T-cell (primary cell): Measurements from ENCODE around the gene SCN4A. TPM values are rescaled to one million over a fixed set of nuclear protein-coding genes. Genes with fewer than 3 reads are reported as not detected.
A peak's percentile ranks its signal among the peaks of the same experiment; 100 is the strongest.
"Not testable (repeated sequence)": the region's sequence is repeated elsewhere in the genome, so short reads cannot be mapped to it uniquely, and the experiment has no call there.

Experiments used
- ATAC-seq, 4 experiments: fragments of 200-7000 bp in 3 of 4; fragments of 150-1000 bp in 1 of 4; cut with Tn5 transposase; replicated peaks in 1 of 4; 1 replicate in 3 of 4; 2 replicates in 1 of 4; pipeline ENCODE4 v1.10.0; 2021; ENCODE audit warnings: moderate library complexity in 3 of 4, mild to moderate bottlenecking in 2 of 4, moderate number of reproducible peaks in 1 of 4
- CTCF ChIA-PET, 2 donors: fragments of 300-600 bp; sonication (Branson Sonifier 250); formaldehyde crosslinking; loops; one replicate each; lab custom pipeline; 2022; ENCODE audit warnings: antibody characterized with exemption in 2 of 2; lab: Charles Lee
- POLR2A ChIA-PET, 2 donors: fragments of 300-600 bp; sonication (Branson Sonifier 250); formaldehyde crosslinking; loops; one replicate each; lab custom pipeline; 2022; ENCODE audit warnings: antibody characterized with exemption in 2 of 2; lab: Charles Lee
- DNase-seq, 35 experiments: peaks; one replicate each; pipeline versions ENCODE4 v3.0.0 to v3.0.0-alpha.2; 2013 to 2023
- H3K27ac ChIP-seq: one replicate; pipeline ENCODE4 v1.5.1; 2013; ENCODE audit warnings: low read length
- H3K27me3 ChIP-seq, 2 experiments: replicated peaks in 1 of 2; 1 replicate in 1 of 2; 2 replicates in 1 of 2; pipeline versions ENCODE4 v1.6.1 to v1.7.0; 2013; ENCODE audit warnings: low read length in 1 of 2, mixed read lengths in 1 of 2; ENCODE audit not compliant: control insufficient read depth in 2 of 2, insufficient read depth in 2 of 2; ENCODE audit errors: extremely low read depth in 1 of 2
- H3K36me3 ChIP-seq, 2 donors: 1 replicate in 1 of 2; 2 replicates in 1 of 2; pipeline versions ENCODE4 v1.6.1 to v1.7.0; 2013; ENCODE audit warnings: low read length in 1 of 2; ENCODE audit not compliant: control insufficient read depth in 2 of 2, insufficient read depth in 1 of 2; ENCODE audit errors: extremely low read depth in 1 of 2
- H3K4me1 ChIP-seq, 2 experiments: 1 replicate in 1 of 2; 2 replicates in 1 of 2; pipeline versions ENCODE4 v1.6.1 to v1.7.0; 2013; ENCODE audit warnings: low read length in 2 of 2, mixed read lengths in 1 of 2; ENCODE audit not compliant: insufficient read depth in 2 of 2, control insufficient read depth in 1 of 2; ENCODE audit errors: extremely low read depth in 1 of 2
- H3K4me3 ChIP-seq, 2 donors: 1 replicate in 1 of 2; 2 replicates in 1 of 2; pipeline versions ENCODE4 v1.5.1 to v1.7.0; 2013; ENCODE audit warnings: mild to moderate bottlenecking in 2 of 2, low read length in 1 of 2, moderate library complexity in 1 of 2; ENCODE audit not compliant: control insufficient read depth in 1 of 2; ENCODE audit errors: extremely low read depth in 1 of 2
- H3K9me3 ChIP-seq: 2 replicates; pipeline ENCODE4 v1.7.0; 2013
- H3K27ac Mint-ChIP-seq, 2 donors: one replicate each; pipeline ENCODE4 v1.8.0; 2020 to 2021; ENCODE audit warnings: mild to moderate bottlenecking in 2 of 2, mixed read lengths in 2 of 2
- H3K27me3 Mint-ChIP-seq, 2 donors: one replicate each; pipeline ENCODE4 v1.8.0; 2021 to 2022; ENCODE audit warnings: mixed read lengths in 2 of 2
- H3K36me3 Mint-ChIP-seq: one replicate; pipeline ENCODE4 v1.8.0; 2021; ENCODE audit warnings: mixed read lengths
- H3K4me1 Mint-ChIP-seq, 3 donors: one replicate each; pipeline ENCODE4 v1.8.0; 2020 to 2022; ENCODE audit warnings: mixed read lengths in 3 of 3, mild to moderate bottlenecking in 1 of 3
- H3K4me3 Mint-ChIP-seq, 3 donors: one replicate each; pipeline ENCODE4 v1.8.0; 2020 to 2022; ENCODE audit warnings: mild to moderate bottlenecking in 3 of 3, mixed read lengths in 3 of 3, moderate library complexity in 3 of 3
- H3K9me3 Mint-ChIP-seq, 3 donors: one replicate each; pipeline ENCODE4 v1.8.0; 2020 to 2022; ENCODE audit warnings: mixed read lengths in 3 of 3
- WGBS: methylation state at CpG from one replicate; pipeline ENCODE4 v1.1.5; 2013; ENCODE audit warnings: missing lambda C conversion rate; ENCODE audit not compliant: insufficient coverage; 5-methylcytosine and 5-hydroxymethylcytosine counted together
- total RNA-seq, 35 experiments: library from RNA in 6 of 35; stranded (reverse) in 6 of 35; fragments of 120-200 nt in 1 of 35; gene quantifications; one replicate each; pipeline versions ENCODE4 v1.2.1 to v1.2.4 and lab custom pipeline; 2013 to 2026

The SCN4A gene
- total RNA-seq, 5 donors from 2014 or later (not counting 1 experiment from before 2014, with no cell fraction given) = 0.13 to 0.18 (median 0.13) TPM; not detected in 2

GRCh38 chr17:63927464-63928171, 45.1 kb downstream of the SCN4A start:
- no peak for ATAC-seq
- Histone ChIP-seq H3K27ac (no peak overlapping the region), H3K9me3 (no peaks in the 10 kb centered on the region), H3K4me3 (no peak overlapping the region), H3K27me3 (no peaks in the 10 kb centered on the region), H3K4me1 (peaks cover 7 to 24% of the 10 kb centered on the region in 2 experiments), H3K36me3 (peaks cover 4 to 14% of the 10 kb centered on the region in 2 donors)
- no peak overlapping the region for H3K4me3 Mint-ChIP-seq
- ChIA-PET POLR2A (no interaction called here), CTCF (interaction anchor here in 1 of 2 donors (0.7 kb wide), 1 partner anchor 257 kb away, joined by 4 read pairs; no protein-coding TSS in a partner anchor)
- H3K4me1 Mint-ChIP-seq = peaks cover 20 to 23% (median 22%) of the 10 kb centered on the region in 3 donors
- no peak overlapping the region for H3K27ac Mint-ChIP-seq
- H3K27me3 Mint-ChIP-seq = no peaks in the 10 kb centered on the region
- H3K9me3 Mint-ChIP-seq = no peaks in the 10 kb centered on the region
- 77% methylated on average over 4 of the region's 8 CpGs for WGBS
- no peak for DNase-seq
- peaks cover 6% of the 10 kb centered on the region for H3K36me3 Mint-ChIP-seq

GRCh38 chr17:63926164-63926563, 46.6 kb downstream of the SCN4A start:
- Histone ChIP-seq H3K36me3 (peaks cover 4 to 14% of the 10 kb centered on the region in 2 donors), H3K9me3 (no peaks in the 10 kb centered on the region), H3K27me3 (no peaks in the 10 kb centered on the region), H3K27ac (no peak overlapping the region), H3K4me1 (peaks cover 3 to 10% of the 10 kb centered on the region in 2 experiments), H3K4me3 (no peak overlapping the region)
- no peaks in the 10 kb centered on the region for H3K27me3 Mint-ChIP-seq
- ChIA-PET CTCF (no interaction called here), POLR2A (no interaction called here)
- no peak overlapping the region for H3K4me3 Mint-ChIP-seq
- DNase-seq (no peak), ATAC-seq (no peak)
- no peaks in the 10 kb centered on the region for H3K9me3 Mint-ChIP-seq
- no CpG with 5 or more reads among the region's 2 CpGs for WGBS
- H3K4me1 Mint-ChIP-seq = peaks cover 8 to 12% (median 9%) of the 10 kb centered on the region in 3 donors
- peaks cover 6% of the 10 kb centered on the region for H3K36me3 Mint-ChIP-seq
- no peak overlapping the region for H3K27ac Mint-ChIP-seq

GRCh38 chr17:63925615-63926014, 47.1 kb downstream of the SCN4A start:
- ChIA-PET CTCF (interaction anchor here in 1 of 2 donors (0.7 kb wide), 1 partner anchor 93 kb away, joined by 3 read pairs; no protein-coding TSS in a partner anchor), POLR2A (no interaction called here)
- Histone ChIP-seq H3K36me3 (peaks cover 4 to 14% of the 10 kb centered on the region in 2 donors), H3K9me3 (no peaks in the 10 kb centered on the region), H3K4me1 (peaks cover 0 to 4% of the 10 kb centered on the region in 2 experiments), H3K4me3 (no peak overlapping the region), H3K27ac (no peak overlapping the region), H3K27me3 (no peaks in the 10 kb centered on the region)
- Mint-ChIP-seq H3K4me3 (no peak overlapping the region), H3K4me1 (peaks cover 3 to 9% (median 3%) of the 10 kb centered on the region in 3 donors), H3K27ac (peak overlapping the region; percentile 16 to 49), H3K27me3 (no peaks in the 10 kb centered on the region), H3K36me3 (peaks cover 6% of the 10 kb centered on the region), H3K9me3 (no peaks in the 10 kb centered on the region)
- ATAC-seq (no peak), DNase-seq (no peak)
- WGBS = 100% methylated on average over 1 of the region's 5 CpGs

GRCh38 chr17:63922402-63922801, 50.3 kb downstream of the SCN4A start:
- H3K27me3 ChIP-seq, H3K4me1 ChIP-seq, H3K9me3 ChIP-seq, H3K4me3 ChIP-seq, H3K9me3 Mint-ChIP-seq, H3K36me3 Mint-ChIP-seq, DNase-seq, H3K36me3 ChIP-seq, H3K27me3 Mint-ChIP-seq, POLR2A ChIA-PET, H3K4me3 Mint-ChIP-seq, H3K27ac ChIP-seq, ATAC-seq: not testable (repeated sequence)
- 82% methylated on average over 6 of the region's 9 CpGs for WGBS
- CTCF ChIA-PET = interaction anchor here (0.5 to 1.8 kb wide), 6 partner anchors 24 to 267 kb away, joined by 3 to 5 read pairs (median 4); no protein-coding TSS in a partner anchor
- Mint-ChIP-seq H3K27ac (peak overlapping the region in 1 of 2 donors; percentile 25), H3K4me1 (peaks cover 8 to 13% (median 9%) of the 10 kb centered on the region in 3 donors)

- CTCF ChIA-PET = interaction anchor here in 1 of 2 donors (1.3 to 2.6 kb wide), 6 partner anchors 65 to 213 kb away, joined by 7 to 23 read pairs (median 14); no protein-coding TSS in a partner anchor
- DNase-seq, H3K36me3 ChIP-seq, ATAC-seq, H3K27ac Mint-ChIP-seq, H3K9me3 Mint-ChIP-seq, H3K27me3 ChIP-seq, H3K36me3 Mint-ChIP-seq, POLR2A ChIA-PET, H3K27ac ChIP-seq, H3K9me3 ChIP-seq, H3K4me1 ChIP-seq, H3K27me3 Mint-ChIP-seq, H3K4me3 Mint-ChIP-seq, H3K4me3 ChIP-seq: not testable (repeated sequence)
- H3K4me1 Mint-ChIP-seq = peaks cover 8 to 13% (median 9%) of the 10 kb centered on the region in 3 donors
- WGBS = 77% methylated on average over 3 of the region's 5 CpGs
Observed at GRCh38 chr17:63920779-63921178, 51.9 kb downstream of the SCN4A start.

GRCh38 chr17:63920050-63920449, 52.7 kb downstream of the SCN4A start:
- Mint-ChIP-seq H3K27ac (peak overlapping the region in 1 of 2 donors; percentile 59), H3K4me1 (peaks cover 8 to 13% (median 9%) of the 10 kb centered on the region in 3 donors)
- H3K9me3 ChIP-seq, DNase-seq, ATAC-seq, POLR2A ChIA-PET, H3K4me3 ChIP-seq, H3K27me3 ChIP-seq, H3K9me3 Mint-ChIP-seq, H3K4me3 Mint-ChIP-seq, H3K36me3 Mint-ChIP-seq, H3K27me3 Mint-ChIP-seq, H3K27ac ChIP-seq, H3K4me1 ChIP-seq, H3K36me3 ChIP-seq: not testable (repeated sequence)
- no CpG with 5 or more reads among the region's 6 CpGs for WGBS
- CTCF ChIA-PET = interaction anchor here (0.6 to 2.6 kb wide), 23 partner anchors 8 to 214 kb away, joined by 3 to 23 read pairs (median 7); partner anchors contain the start of genes CSHL1 (in 1 of the 2) and ICAM2 (in 1 of the 2)
